GM12875 (cell line): Measurements from ENCODE around the gene AIP.
A peak's percentile ranks its signal among the peaks of the same experiment; 100 is the strongest.

ENCODE experiments used
- H3K4me3 ChIP-seq: one replicate; pipeline ENCODE4 v1.5.1; 2011; ENCODE audit warnings: low read depth, low read length, control low read depth
- CTCF ChIP-seq: IDR thresholded peaks from 2 replicates; pipeline ENCODE4 v1.5.1; 2011; ENCODE audit warnings: low read depth, mild to moderate bottlenecking, control low read depth, inconsistent platforms, low read length, moderate library complexity, borderline replicate concordance; ENCODE audit not compliant: insufficient read depth

AIP gene

GRCh38 chr11:67457453-67457852, 25.4 kb upstream of the AIP start:
- no peak for TF ChIP-seq CTCF

GRCh38 chr11:67458266-67458665, 24.6 kb upstream of the AIP start:
- no peak overlapping the region for H3K4me3 ChIP-seq
- no peak for TF ChIP-seq CTCF

More at GRCh38 chr11:67457453-67457852, 25.4 kb upstream of the AIP start:
- no peak overlapping the region for H3K4me3 ChIP-seq

- TF ChIP-seq CTCF, result no peak
- no peak overlapping the region for H3K4me3 ChIP-seq
Measured at GRCh38 chr11:67463186-67463585, 19.6 kb upstream of the AIP start.

- TF ChIP-seq CTCF, result no peak
- H3K4me3 ChIP-seq, result peak overlapping the region; percentile 33
Measured at GRCh38 chr11:67463680-67464410, 19.0 kb upstream of the AIP start.

- no peak for TF ChIP-seq CTCF
- peak overlapping the region; percentile 75 for H3K4me3 ChIP-seq
Measured at GRCh38 chr11:67464411-67465188, 18.2 kb upstream of the AIP start.

GRCh38 chr11:67465189-67465510, 17.7 kb upstream of the AIP start:
- peak overlapping the region; percentile 75 for H3K4me3 ChIP-seq
- no peak for TF ChIP-seq CTCF

GRCh38 chr11:67465530-67465929, 17.3 kb upstream of the AIP start:
- H3K4me3 ChIP-seq, result peak overlapping the region; percentile 75
